Activated naive CD8-positive, alpha-beta T cell treated with anti-CD3 and anti-CD28 coated beads, Interleukin-2, amount 10 ng/mL, durations not matched to agents 7 days and 5 days (primary cell): ENCODE results near the gene CSAD. TPM values are rescaled to one million over a fixed set of nuclear protein-coding genes. Genes with fewer than 3 reads are reported as not detected.

Experiments used
- ATAC-seq: fragments of 150-1000 bp; cut with Tn5 transposase; one replicate; pipeline ENCODE4 v1.10.0; 2021; ENCODE audit warnings: low read depth, moderate library complexity
- POLR2A ChIA-PET: fragments of 350-600 bp; sonication (Branson Sonifier 250); formaldehyde crosslinking; loops from one replicate; lab custom pipeline; 2021; ENCODE audit warnings: antibody characterized with exemption; lab: Charles Lee
- DNase-seq: peaks from one replicate; pipeline ENCODE4 v3.0.0; 2021
- H3K27ac Mint-ChIP-seq: one replicate; pipeline ENCODE4 v1.8.0; 2022; ENCODE audit warnings: mild to moderate bottlenecking, mixed read lengths
- H3K27me3 Mint-ChIP-seq: one replicate; pipeline ENCODE4 v1.8.0; 2022; ENCODE audit warnings: mild to moderate bottlenecking, moderate library complexity, mixed read lengths
- H3K36me3 Mint-ChIP-seq: one replicate; pipeline ENCODE4 v1.8.0; 2021; ENCODE audit warnings: mild to moderate bottlenecking, mixed read lengths
- H3K4me1 Mint-ChIP-seq: one replicate; pipeline ENCODE4 v1.8.0; 2021; ENCODE audit warnings: mixed read lengths
- H3K4me3 Mint-ChIP-seq: one replicate; pipeline ENCODE4 v1.8.0; 2022; ENCODE audit warnings: mild to moderate bottlenecking, moderate library complexity, mixed read lengths
- H3K9me3 Mint-ChIP-seq: one replicate; pipeline ENCODE4 v1.8.0; 2021; ENCODE audit warnings: mixed read lengths
- total RNA-seq, 2 experiments: library from RNA; stranded (reverse); gene quantifications; one replicate each; pipeline ENCODE4 v1.2.3, GENCODE V29; 2021

Gene CSAD
- total RNA-seq, 2 experiments from 2014 or later = 28.1 to 38.3 TPM

- DNase-seq = no peak
- no peak for ATAC-seq
- H3K27ac Mint-ChIP-seq = peak overlapping the region; percentile 65
- peaks cover 23% of the 10 kb centered on the region for H3K36me3 Mint-ChIP-seq
- H3K4me1 Mint-ChIP-seq = peaks cover 60% of the 10 kb centered on the region
- H3K9me3 Mint-ChIP-seq = no peaks in the 10 kb centered on the region
- no peak overlapping the region for H3K4me3 Mint-ChIP-seq
- no peaks in the 10 kb centered on the region for H3K27me3 Mint-ChIP-seq
- POLR2A ChIA-PET = interaction anchor here (0.7 to 4.2 kb wide), 9 partner anchors 9 to 55 kb away, joined by 3 to 45 read pairs (median 5); partner anchors contain the start of genes CSAD, ESPL1 and ZNF740
These were observed 34.1 kb upstream of the CSAD start for GRCh38 chr12:53214687-53215455.

- no peaks in the 10 kb centered on the region for H3K9me3 Mint-ChIP-seq
- H3K27me3 Mint-ChIP-seq = no peaks in the 10 kb centered on the region
- H3K27ac Mint-ChIP-seq = no peak overlapping the region
- no peak for DNase-seq
- no peak overlapping the region for H3K4me3 Mint-ChIP-seq
- POLR2A ChIA-PET = interaction anchor here (0.7 to 4.2 kb wide), 10 partner anchors 9 to 107 kb away, joined by 3 to 45 read pairs (median 4); partner anchors contain the start of gene ESPL1
- ATAC-seq = no peak
- H3K4me1 Mint-ChIP-seq = peaks cover 59% of the 10 kb centered on the region
- H3K36me3 Mint-ChIP-seq = peaks cover 20% of the 10 kb centered on the region
These were observed 33.5 kb upstream of the CSAD start for GRCh38 chr12:53214221-53214620.

GRCh38 chr12:53213348-53213747 is 32.6 kb upstream of the CSAD start:
- DNase-seq (peak; percentile 90), ATAC-seq (peak; percentile 63)
- H3K4me1 Mint-ChIP-seq = peaks cover 65% of the 10 kb centered on the region
- H3K9me3 Mint-ChIP-seq = no peaks in the 10 kb centered on the region
- peak overlapping the region; percentile 53 for H3K27ac Mint-ChIP-seq
- no peaks in the 10 kb centered on the region for H3K27me3 Mint-ChIP-seq
- H3K36me3 Mint-ChIP-seq = peaks cover 21% of the 10 kb centered on the region
- POLR2A ChIA-PET = interaction anchor here (1.0 to 4.2 kb wide), 7 partner anchors 10 to 108 kb away, joined by 3 to 45 read pairs (median 4); partner anchors contain the start of gene ESPL1
- no peak overlapping the region for H3K4me3 Mint-ChIP-seq

- H3K36me3 Mint-ChIP-seq = peaks cover 21% of the 10 kb centered on the region
- H3K27me3 Mint-ChIP-seq = no peaks in the 10 kb centered on the region
- POLR2A ChIA-PET = interaction anchor here (1.8 to 4.2 kb wide), 3 partner anchors 38 to 56 kb away, joined by 5 to 45 read pairs (median 13); partner anchors contain the start of gene ESPL1
These were observed 32.2 kb upstream of the CSAD start for GRCh38 chr12:53212931-53213330.

GRCh38 chr12:53211476-53212381 is 31.0 kb upstream of the CSAD start:
- peak; percentile 45 for DNase-seq
- Mint-ChIP-seq H3K27me3 (no peaks in the 10 kb centered on the region), H3K4me3 (no peak overlapping the region), H3K4me1 (peaks cover 62% of the 10 kb centered on the region), H3K36me3 (peaks cover 21% of the 10 kb centered on the region), H3K9me3 (no peaks in the 10 kb centered on the region), H3K27ac (peak overlapping the region; percentile 13)
- POLR2A ChIA-PET = interaction anchor here (0.6 to 5.8 kb wide), 9 partner anchors 8 to 75 kb away, joined by 3 to 45 read pairs (median 8); partner anchors contain the start of genes CSAD, ESPL1 and ZNF740
- no peak for ATAC-seq

More at GRCh38 chr12:53212931-53213330, 32.2 kb upstream of the CSAD start:
- Mint-ChIP-seq H3K4me3 (no peak overlapping the region), H3K27ac (no peak overlapping the region), H3K9me3 (no peaks in the 10 kb centered on the region), H3K4me1 (peaks cover 65% of the 10 kb centered on the region)
- no peak for ATAC-seq
- DNase-seq = no peak

GRCh38 chr12:53210843-53211242 is 30.1 kb upstream of the CSAD start:
- H3K27me3 Mint-ChIP-seq = no peaks in the 10 kb centered on the region
- POLR2A ChIA-PET = interaction anchor here (0.8 to 5.8 kb wide), 8 partner anchors 9 to 63 kb away, joined by 3 to 45 read pairs (median 6); partner anchors contain the start of gene ESPL1
- H3K4me3 Mint-ChIP-seq = peak overlapping the region; percentile 8
- peaks cover 55% of the 10 kb centered on the region for H3K4me1 Mint-ChIP-seq
- H3K27ac Mint-ChIP-seq = no peak overlapping the region
- no peak for DNase-seq
- no peaks in the 10 kb centered on the region for H3K9me3 Mint-ChIP-seq
- ATAC-seq = no peak
- peaks cover 20% of the 10 kb centered on the region for H3K36me3 Mint-ChIP-seq

- H3K4me1 Mint-ChIP-seq = peaks cover 48% of the 10 kb centered on the region
- POLR2A ChIA-PET = interaction anchor here (0.6 to 5.8 kb wide), 14 partner anchors 8 to 180 kb away, joined by 3 to 57 read pairs (median 5); partner anchors contain the start of genes CSAD, ESPL1, PFDN5 and SOAT2
- H3K36me3 Mint-ChIP-seq = peaks cover 20% of the 10 kb centered on the region
- peak overlapping the region; percentile 98 for H3K27ac Mint-ChIP-seq
- peak; percentile 17 for ATAC-seq
- no peaks in the 10 kb centered on the region for H3K9me3 Mint-ChIP-seq
- H3K4me3 Mint-ChIP-seq = peak overlapping the region; percentile 92
- peak; percentile 55 for DNase-seq
- H3K27me3 Mint-ChIP-seq = no peaks in the 10 kb centered on the region
These were observed 28.2 kb upstream of the CSAD start for GRCh38 chr12:53208877-53209463.

- DNase-seq = no peak
- POLR2A ChIA-PET = interaction anchor here (1.0 to 5.8 kb wide), 12 partner anchors 8 to 115 kb away, joined by 3 to 57 read pairs (median 6); partner anchors contain the start of genes CSAD, ESPL1, PFDN5 and SOAT2
- Mint-ChIP-seq H3K9me3 (no peaks in the 10 kb centered on the region), H3K4me1 (peaks cover 48% of the 10 kb centered on the region), H3K27ac (peak overlapping the region; percentile 98), H3K4me3 (peak overlapping the region; percentile 92), H3K36me3 (peaks cover 22% of the 10 kb centered on the region), H3K27me3 (no peaks in the 10 kb centered on the region)
- no peak for ATAC-seq
These were observed 27.7 kb upstream of the CSAD start for GRCh38 chr12:53208435-53208834.

GRCh38 chr12:53207042-53207441 is 26.3 kb upstream of the CSAD start, which contains the start of gene ITGB7:
TSS of gene ITGB7 (minus strand) at chr12:53207251. CDS start at chr12:53200443, 6,808 bp downstream.
- Mint-ChIP-seq H3K4me3 (peak within 1 kb of the TSS; percentile 92), H3K4me1 (peaks cover 49% of the 10 kb centered on the region), H3K27me3 (no peaks in the 10 kb centered on the region), H3K9me3 (no peaks in the 10 kb centered on the region), H3K27ac (peak within 1 kb of the TSS; percentile 98), H3K36me3 (peaks cover 23% of the 10 kb centered on the region)
- ATAC-seq = peak; percentile 79
- POLR2A ChIA-PET = interaction anchor here (0.8 to 5.8 kb wide), 12 partner anchors 9 to 141 kb away, joined by 3 to 57 read pairs (median 5); partner anchors contain the start of genes AAAS, CSAD, ESPL1 and MYG1
- peak; percentile 79 for DNase-seq

- peak overlapping the region; percentile 92 for H3K27ac Mint-ChIP-seq
- no peaks in the 10 kb centered on the region for H3K27me3 Mint-ChIP-seq
- H3K4me1 Mint-ChIP-seq = peaks cover 50% of the 10 kb centered on the region
- POLR2A ChIA-PET = interaction anchor here (0.5 to 5.8 kb wide), 13 partner anchors 8 to 62 kb away, joined by 3 to 57 read pairs (median 4); partner anchors contain the start of genes CSAD, ESPL1 and ZNF740
- ATAC-seq = peak; percentile 69
- peaks cover 27% of the 10 kb centered on the region for H3K36me3 Mint-ChIP-seq
- no peaks in the 10 kb centered on the region for H3K9me3 Mint-ChIP-seq
- peak; percentile 77 for DNase-seq
- H3K4me3 Mint-ChIP-seq = peak overlapping the region; percentile 92
These were observed 25.2 kb upstream of the CSAD start for GRCh38 chr12:53205747-53206419.

GRCh38 chr12:53204351-53204750 is 23.6 kb upstream of the CSAD start:
- peaks cover 58% of the 10 kb centered on the region for H3K4me1 Mint-ChIP-seq
- no peaks in the 10 kb centered on the region for H3K9me3 Mint-ChIP-seq
- peaks cover 38% of the 10 kb centered on the region for H3K36me3 Mint-ChIP-seq
- POLR2A ChIA-PET = no interaction called here
- DNase-seq (no peak), ATAC-seq (no peak)
- peak overlapping the region; percentile 53 for H3K4me3 Mint-ChIP-seq
- no peaks in the 10 kb centered on the region for H3K27me3 Mint-ChIP-seq
- peak overlapping the region; percentile 28 for H3K27ac Mint-ChIP-seq
